Hematopoietic multipotent progenitor cell treated with erythropoietin and hydrocortisone succinate and interleukin-3 and kit ligand, for 17 days (in vitro differentiated cells): Measurements from ENCODE around the gene BRD8.
"Not testable (repeated sequence)": the region's sequence is repeated elsewhere in the genome, so short reads cannot be mapped to it uniquely, and the experiment has no call there.

Experiments
- DNase-seq: peaks from one replicate; pipeline ENCODE4 v3.0.0-alpha.2; 2015; ENCODE audit warnings: low spot score

Gene BRD8

GRCh38 chr5:138163721-138164120, 14.7 kb downstream of the BRD8 start:
- DNase-seq: no peak

DNA sequence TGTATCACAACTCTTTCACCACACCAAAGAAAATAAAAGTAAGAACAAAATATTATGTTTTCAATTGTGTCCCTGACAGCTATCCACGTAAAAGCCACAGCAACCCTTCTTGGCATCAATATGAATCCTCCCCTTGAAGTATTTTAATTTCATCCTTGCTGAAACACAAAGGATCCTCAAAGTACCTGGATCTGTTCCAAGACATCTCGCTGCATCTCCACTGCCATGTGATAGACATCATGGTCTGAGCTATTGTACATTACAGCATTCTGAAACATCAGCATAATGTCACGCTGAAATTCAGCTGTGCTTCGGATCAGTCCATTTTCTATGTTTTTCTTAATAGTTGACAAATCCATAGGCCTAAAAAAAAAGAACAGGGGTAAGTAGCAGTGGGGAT, 17.7 kb downstream of the BRD8 start:
- DNase-seq: no peak

DNA sequence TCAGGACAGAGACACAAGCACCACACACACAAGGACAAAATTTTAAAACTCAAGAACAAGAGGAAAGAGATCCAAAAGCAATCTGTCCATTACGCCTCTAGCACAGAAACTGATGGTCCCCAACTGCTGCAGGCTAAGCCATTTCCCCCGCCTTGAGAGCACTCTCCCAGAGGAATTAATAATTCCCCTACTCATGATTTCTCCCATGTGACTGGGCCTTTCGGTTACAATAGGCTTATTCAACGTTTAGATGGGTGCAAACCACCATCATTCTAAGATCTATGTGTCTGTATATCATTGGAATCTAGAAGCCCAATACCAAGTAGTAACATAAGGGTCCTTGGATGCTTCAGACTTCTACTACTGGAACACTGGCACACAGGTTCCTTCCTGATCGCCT, 18.8 kb downstream of the BRD8 start:
- no peak for DNase-seq

- no peak for DNase-seq
These were observed 20.8 kb downstream of the BRD8 start for GRCh38 chr5:138157626-138158025.

DNA sequence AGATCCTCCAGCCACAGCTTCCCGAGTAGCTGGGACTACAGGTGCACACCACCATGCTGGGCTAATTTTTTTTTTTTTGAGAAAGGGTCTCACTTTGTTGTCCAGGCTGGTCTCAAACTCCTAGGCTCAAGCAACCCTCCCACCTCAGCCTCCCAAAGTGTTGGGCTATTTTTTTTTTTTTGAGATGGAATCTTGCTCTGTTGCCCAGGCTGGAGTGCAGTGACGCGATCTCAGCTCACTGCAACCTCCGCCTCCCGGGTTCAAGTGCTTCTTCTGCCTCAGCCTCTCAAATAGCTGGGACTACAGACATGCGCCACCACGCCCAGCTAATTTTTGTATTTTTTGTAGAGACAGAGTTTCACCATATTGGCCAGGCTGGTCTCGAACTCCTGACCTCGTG, 22.5 kb downstream of the BRD8 start:
- DNase-seq: not testable (repeated sequence)

GRCh38 chr5:138149530-138149929, 28.9 kb downstream of the BRD8 start:
- DNase-seq: no peak

DNA sequence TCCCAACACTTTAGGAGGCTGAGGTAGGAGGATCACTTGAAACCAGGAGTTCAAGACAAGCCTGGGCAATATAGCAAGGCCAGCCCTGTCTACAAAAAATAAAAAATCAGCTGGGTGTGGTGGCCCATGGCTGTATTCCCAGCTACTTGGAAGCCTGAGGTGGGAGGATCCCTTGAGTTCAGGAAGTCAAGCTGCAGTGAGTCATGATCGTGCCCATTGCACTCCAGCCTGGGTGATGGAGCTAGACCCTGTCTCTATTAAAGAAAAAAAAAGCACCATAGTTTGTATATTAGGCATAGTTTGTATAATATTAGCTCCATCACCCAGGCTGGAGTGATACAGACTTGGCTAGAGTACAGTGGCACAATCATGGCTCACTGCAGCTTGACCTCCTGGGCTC, 29.6 kb downstream of the BRD8 start:
- no peak for DNase-seq

GRCh38 chr5:138143578-138143977, 34.9 kb downstream of the BRD8 start:
- DNase-seq: not testable (repeated sequence)

DNA sequence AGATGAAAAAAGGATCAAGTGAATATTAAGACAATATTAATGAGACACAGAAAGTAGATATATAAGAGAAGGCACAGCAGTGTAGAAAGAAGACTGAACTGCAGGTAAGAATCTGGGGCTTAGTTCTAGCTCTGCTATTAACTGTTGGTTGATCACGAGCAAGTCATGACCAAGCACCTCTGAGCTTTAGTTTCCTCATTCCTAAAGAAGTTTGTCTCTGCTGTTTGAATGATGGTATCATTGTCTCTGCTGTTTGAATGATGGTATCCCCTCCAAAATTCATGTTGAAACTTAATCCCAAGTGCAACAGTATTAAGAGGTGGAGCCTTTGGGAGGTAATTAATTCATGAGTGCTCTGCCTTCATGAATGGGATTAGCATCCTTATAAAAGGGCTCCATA, 36.7 kb downstream of the BRD8 start:
- no peak for DNase-seq

GRCh38 chr5:138140268-138140667, 38.2 kb downstream of the BRD8 start:
- DNase-seq: no peak

DNA sequence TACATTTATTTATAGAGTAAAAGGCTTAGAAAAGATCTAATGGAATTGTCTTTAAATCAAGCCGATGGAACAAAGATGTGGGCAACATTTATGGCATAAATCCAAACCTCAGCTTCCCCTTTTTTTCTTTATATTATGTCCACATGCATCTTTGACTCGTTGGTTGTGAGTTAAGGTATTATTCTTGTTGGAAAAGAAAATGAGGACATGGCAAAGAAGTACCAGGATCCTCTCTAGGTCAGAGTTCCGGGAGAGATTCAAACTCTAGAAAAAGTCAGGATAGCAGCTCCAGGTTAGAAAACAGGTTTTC, 38.7 kb downstream of the BRD8 start:
- DNase-seq: no peak

- no peak for DNase-seq
These were observed 39.3 kb downstream of the BRD8 start, which contains the start of gene NME5 for GRCh38 chr5:138138949-138139780. Gene NME5 (minus strand): TSS chr5:138139428. CDS start chr5:138138780, 648 bp downstream.

- DNase-seq: no peak
These were observed 45.9 kb downstream of the BRD8 start for GRCh38 chr5:138132543-138132942.

- no peak for DNase-seq
These were observed 49.1 kb downstream of the BRD8 start for GRCh38 chr5:138129347-138129746.

DNA sequence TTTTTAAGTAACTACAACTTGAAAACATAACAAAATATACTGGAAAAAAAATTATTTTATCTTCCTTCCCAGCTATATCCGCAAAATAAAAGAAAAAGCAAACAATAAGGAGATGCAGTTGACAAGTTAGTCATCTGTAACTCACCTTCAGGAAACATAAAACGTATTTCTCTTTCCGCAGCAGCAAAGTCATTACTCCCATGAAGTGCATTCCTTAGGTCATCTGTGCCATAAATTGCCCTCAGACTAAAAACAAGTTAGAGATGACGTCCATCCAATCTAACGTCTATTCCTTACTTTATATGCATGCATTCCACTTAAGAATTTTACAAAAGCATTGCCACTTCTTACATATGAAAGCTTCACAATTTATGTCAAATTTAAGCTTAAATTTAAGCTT, 50.1 kb downstream of the BRD8 start:
- no peak for DNase-seq

DNA sequence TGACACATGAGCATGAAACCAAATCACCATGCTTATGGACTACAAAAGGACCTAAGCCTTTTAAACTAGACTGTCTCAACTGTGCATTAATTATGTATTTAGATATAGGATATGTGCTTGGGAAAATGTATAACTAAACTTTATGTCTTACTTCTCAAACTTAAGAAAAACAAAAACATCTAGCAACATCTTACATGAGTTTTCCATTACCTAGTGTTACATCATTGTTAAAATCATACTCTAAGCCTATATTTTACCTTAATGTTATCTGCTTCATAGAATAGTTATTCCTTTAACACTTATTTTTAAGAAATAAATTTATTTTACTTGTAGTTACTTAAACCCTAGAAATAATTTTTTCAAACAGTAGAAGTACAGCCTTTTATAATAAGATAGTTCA, 63.2 kb downstream of the BRD8 start:
- no peak for DNase-seq

DNA sequence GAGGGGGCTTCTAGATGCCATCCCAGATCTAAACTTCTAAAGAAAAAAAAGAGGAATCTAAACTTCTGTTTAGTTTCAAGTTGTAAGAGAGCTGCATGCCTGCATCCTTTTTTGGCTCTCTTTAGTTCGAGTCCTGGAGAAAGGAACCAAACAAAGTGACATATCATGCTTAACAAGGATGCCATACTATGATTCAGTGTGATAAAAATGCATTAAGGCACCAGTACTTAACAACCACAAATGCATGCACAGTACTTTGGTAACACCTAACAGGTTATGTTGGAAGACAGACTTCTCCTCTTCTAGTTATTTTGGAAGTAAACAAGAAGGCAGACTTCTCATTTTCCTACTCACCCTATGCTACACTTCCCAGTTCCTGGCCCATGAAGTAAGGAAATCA, 66.5 kb downstream of the BRD8 start:
- no peak for DNase-seq

DNA sequence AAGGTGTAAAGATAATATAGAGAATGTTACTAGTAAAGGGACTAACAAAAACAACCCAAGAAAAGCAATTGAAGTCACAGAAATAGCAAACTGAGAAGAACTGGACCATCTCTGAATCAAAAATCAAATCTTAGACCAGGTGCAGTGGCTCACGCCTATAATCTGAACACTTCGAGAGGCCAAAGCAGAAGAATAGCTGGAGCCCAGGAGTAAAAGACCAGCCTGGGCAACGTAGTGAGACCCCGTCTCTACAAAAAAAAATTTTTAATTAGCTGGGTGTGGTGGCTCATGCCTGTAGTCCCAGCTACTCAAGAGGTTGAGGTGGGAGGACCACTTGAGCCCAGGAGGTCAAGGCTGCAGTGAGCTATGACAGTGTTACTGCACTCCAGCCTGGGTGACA, 67.2 kb downstream of the BRD8 start:
- DNase-seq: no peak

GRCh38 chr5:138110266-138110963, 68.0 kb downstream of the BRD8 start:
- no peak for DNase-seq

GRCh38 chr5:138109463-138110265, 68.8 kb downstream of the BRD8 start:
- DNase-seq: no peak

DNA sequence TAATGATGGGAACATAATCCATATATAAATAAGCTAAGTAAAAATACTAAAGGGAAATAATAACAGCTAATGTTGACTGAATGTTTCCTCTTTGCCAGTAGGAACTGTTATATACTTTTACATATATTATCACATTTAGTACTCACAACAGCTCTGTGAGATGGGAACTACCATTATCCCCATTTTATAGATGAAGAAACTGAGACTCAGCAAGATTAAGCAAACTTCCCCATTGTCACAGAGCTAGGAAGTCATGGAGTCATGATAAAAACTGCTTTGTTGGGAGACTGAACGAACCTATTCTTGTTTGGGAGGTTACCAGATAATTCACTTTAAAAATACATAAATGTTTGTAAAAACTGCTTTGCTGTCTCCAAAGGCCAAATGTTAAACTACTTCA, 71.2 kb downstream of the BRD8 start:
- DNase-seq: no peak

DNA sequence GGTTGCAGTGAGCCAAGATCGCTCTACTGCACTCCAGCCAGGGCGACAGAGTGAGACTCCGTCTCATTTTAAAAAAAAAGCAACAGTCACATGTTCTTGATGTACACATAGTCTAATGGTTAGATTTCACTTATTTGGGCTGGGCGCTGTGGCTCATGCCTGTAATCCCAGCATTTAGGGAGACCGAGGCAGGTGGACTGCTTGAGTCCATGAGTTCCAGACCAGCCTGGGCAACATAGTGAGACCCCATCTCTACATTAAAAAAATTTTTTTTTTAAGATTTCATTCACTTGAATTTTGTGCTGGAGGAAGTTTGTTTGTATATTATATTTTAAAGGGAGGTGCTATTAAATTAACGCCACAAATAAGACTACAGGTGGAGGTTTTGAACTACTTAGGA, 72.7 kb downstream of the BRD8 start:
- no peak for DNase-seq

DNA sequence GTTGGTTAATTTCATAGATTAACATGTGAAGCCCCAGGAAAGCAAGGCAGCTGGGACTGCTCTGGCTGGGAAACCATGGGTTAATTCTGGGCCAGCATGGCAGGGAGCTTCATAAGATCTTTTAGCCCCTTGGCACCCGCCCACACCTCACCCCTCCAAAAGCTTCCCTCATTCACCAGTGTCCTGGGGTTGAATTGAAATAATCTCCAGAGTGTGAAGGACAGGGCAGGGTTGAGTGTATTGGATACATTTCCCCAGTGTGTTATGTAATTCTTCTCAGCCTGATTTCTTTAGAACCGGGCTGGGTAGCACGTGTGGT, 75.2 kb downstream of the BRD8 start:
- DNase-seq: no peak
